CD14-positive monocyte (primary cell): ENCODE results near the gene PLIN4. TPM values are rescaled to one million over a fixed set of nuclear protein-coding genes. Genes with fewer than 3 reads are reported as not detected.

Experiments
- DNase-seq, 3 donors: peaks; one replicate each; pipeline ENCODE4 v3.0.0-alpha.2; 2011 to 2022
- H2AFZ ChIP-seq: 2 replicates; pipeline ENCODE4 v1.6.0; 2012; ENCODE audit warnings: mild to moderate bottlenecking, low read depth, low read length, inconsistent platforms; ENCODE audit not compliant: insufficient read depth, poor library complexity, severe bottlenecking
- H3K27ac ChIP-seq, 2 donors: 1 replicate in 1 of 2; 2 replicates in 1 of 2; pipeline ENCODE4 v1.5.1; 2012 to 2013; ENCODE audit warnings: low read length in 2 of 2, control low read depth in 1 of 2, inconsistent platforms in 1 of 2, low read depth in 1 of 2, mild to moderate bottlenecking in 1 of 2
- H3K27me3 ChIP-seq, 2 donors: one replicate each; pipeline versions ENCODE4 v1.6.0 to v1.6.1; 2011 to 2013; ENCODE audit warnings: low read length in 2 of 2; ENCODE audit not compliant: control insufficient read depth in 2 of 2, insufficient read depth in 2 of 2
- H3K36me3 ChIP-seq, 2 donors: replicated peaks in 1 of 2; 1 replicate in 1 of 2; 2 replicates in 1 of 2; pipeline versions ENCODE4 v1.5.1 to v1.6.1; 2012 to 2013; ENCODE audit warnings: low read length in 2 of 2, control low read depth in 1 of 2, inconsistent platforms in 1 of 2, mild to moderate bottlenecking in 1 of 2; ENCODE audit not compliant: insufficient read depth in 2 of 2, control insufficient read depth in 1 of 2
- H3K4me1 ChIP-seq, 2 donors: 1 replicate in 1 of 2; 2 replicates in 1 of 2; pipeline versions ENCODE4 v1.5.1 to v1.6.1; 2012 to 2013; ENCODE audit warnings: low read length in 2 of 2, control low read depth in 1 of 2, inconsistent platforms in 1 of 2, mild to moderate bottlenecking in 1 of 2, moderate library complexity in 1 of 2; ENCODE audit not compliant: insufficient read depth in 2 of 2, control insufficient read depth in 1 of 2
- H3K4me2 ChIP-seq: replicated peaks from 2 replicates; pipeline ENCODE3; 2012; ENCODE audit warnings: low read length, moderate library complexity, mild to moderate bottlenecking; ENCODE audit not compliant: poor library complexity, severe bottlenecking; ENCODE audit errors: extremely low read depth
- H3K4me3 ChIP-seq, 3 experiments: fragments of 200-600 bp in 1 of 3; sonication (generic) in 1 of 3; replicated peaks in 1 of 3; 1 replicate in 2 of 3; 2 replicates in 1 of 3; pipeline ENCODE4 v1.5.1; 2011 to 2013; ENCODE audit warnings: low read length in 3 of 3, mild to moderate bottlenecking in 3 of 3, control low read depth in 2 of 3, low read depth in 2 of 3, inconsistent platforms in 1 of 3, moderate library complexity in 1 of 3
- H3K79me2 ChIP-seq: 2 replicates; pipeline ENCODE4 v1.6.0; 2012; ENCODE audit warnings: mild to moderate bottlenecking, control low read depth, inconsistent platforms, low read length, moderate library complexity; ENCODE audit not compliant: insufficient read depth
- H3K9ac ChIP-seq: 2 replicates; pipeline ENCODE4 v1.6.0; 2017; ENCODE audit warnings: low read length, mild to moderate bottlenecking; ENCODE audit not compliant: insufficient read depth, poor library complexity, severe bottlenecking
- H3K9me3 ChIP-seq, 2 donors: replicated peaks in 1 of 2; 1 replicate in 1 of 2; 2 replicates in 1 of 2; pipeline versions ENCODE4 v1.5.1 to v1.6.1; 2012 to 2013; ENCODE audit warnings: low read length in 2 of 2, control low read depth in 1 of 2; ENCODE audit not compliant: control insufficient read depth in 1 of 2, insufficient read depth in 1 of 2
- H4K20me1 ChIP-seq: 2 replicates; pipeline ENCODE4 v1.6.0; 2012; ENCODE audit warnings: mild to moderate bottlenecking, low read length, control low read depth, moderate library complexity; ENCODE audit not compliant: insufficient read depth
- H3K27ac Mint-ChIP-seq, 7 donors: one replicate each; pipeline ENCODE4 v1.8.0; 2020; ENCODE audit warnings: mild to moderate bottlenecking in 7 of 7, mixed read lengths in 7 of 7, moderate library complexity in 6 of 7, inconsistent platforms in 2 of 7
- H3K27me3 Mint-ChIP-seq, 3 donors: one replicate each; pipeline ENCODE4 v1.8.0; 2021 to 2022; ENCODE audit warnings: low read depth in 3 of 3, mild to moderate bottlenecking in 3 of 3, mixed read lengths in 3 of 3, moderate library complexity in 3 of 3, inconsistent platforms in 1 of 3
- H3K36me3 Mint-ChIP-seq, 2 donors: one replicate each; pipeline ENCODE4 v1.8.0; 2020; ENCODE audit warnings: mixed read lengths in 2 of 2, inconsistent platforms in 1 of 2, mild to moderate bottlenecking in 1 of 2
- H3K4me1 Mint-ChIP-seq: one replicate; pipeline ENCODE4 v1.8.0; 2020; ENCODE audit warnings: mild to moderate bottlenecking, mixed read lengths
- H3K4me3 Mint-ChIP-seq, 2 donors: one replicate each; pipeline ENCODE4 v1.8.0; 2020; ENCODE audit warnings: mild to moderate bottlenecking in 2 of 2, mixed read lengths in 2 of 2, moderate library complexity in 1 of 2
- H3K9me3 Mint-ChIP-seq, 7 donors: one replicate each; pipeline ENCODE4 v1.8.0; 2020 to 2022; ENCODE audit warnings: mixed read lengths in 7 of 7, mild to moderate bottlenecking in 6 of 7, moderate library complexity in 6 of 7, inconsistent platforms in 2 of 7
- WGBS: methylation state at CpG from one replicate; pipeline ENCODE4 v1.1.5; 2013; ENCODE audit warnings: missing lambda C conversion rate; ENCODE audit not compliant: insufficient coverage; 5-methylcytosine and 5-hydroxymethylcytosine counted together
- intact Hi-C, 2 donors: fragments of 100-400 bp; cut with micrococcal nuclease; formaldehyde crosslinking; loops; one replicate each; pipeline versions ENCODE4 v1.15.0 to v1.15.1; 2023
- polyA plus RNA-seq, 3 donors: library from polyadenylated mRNA; depleted of rRNA in 1 of 3; unstranded in 2 of 3; stranded (reverse) in 1 of 3; fragments of 300-500 nt in 2 of 3; fragments of >200 nt in 1 of 3; fragmentation: Illumina TruSeq in 2 of 3; gene quantifications; 1 replicate in 2 of 3; 2 replicates in 1 of 3; pipeline ENCODE4 v1.2.3, GENCODE V29; 2012 to 2021
- TF ChIP-seq, protein P1 (sequence below): fragments of 200-600 bp; IDR thresholded peaks from one replicate; pipeline ENCODE4 v1.8.0; 2022; ENCODE audit warnings: antibody characterized with exemption, mild to moderate bottlenecking

PLIN4 gene
- polyA plus RNA-seq, 3 donors = 0.05 to 0.19 TPM; not detected in 1

DNA sequence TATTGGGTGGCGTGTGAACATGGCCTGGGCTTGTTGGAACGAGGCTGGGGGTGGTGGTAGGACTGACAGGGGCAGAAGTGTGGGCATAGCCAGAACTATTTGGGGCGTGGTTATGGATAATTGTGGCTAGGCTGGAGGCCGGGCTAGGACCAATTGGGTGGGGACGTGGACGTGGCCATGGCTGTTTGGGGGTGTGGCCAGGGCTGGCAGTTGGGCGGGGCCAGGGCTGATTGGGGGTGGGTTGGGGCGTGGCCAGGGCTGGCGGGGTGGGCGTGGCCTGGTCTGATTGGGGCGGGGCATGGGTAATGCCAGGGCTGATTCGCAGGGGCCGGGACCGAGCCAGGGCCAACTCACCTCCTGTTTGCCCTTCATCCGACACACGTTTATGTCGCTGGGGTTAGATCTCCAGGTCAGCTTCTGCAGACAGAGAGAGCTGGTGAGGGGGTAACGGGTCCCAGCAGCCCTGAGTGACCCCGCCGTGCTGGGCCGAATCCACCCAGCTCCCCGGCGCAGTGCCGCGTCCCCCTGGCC lies 38.4 kb upstream of the PLIN4 start:
- peaks cover 33% of the 10 kb centered on the region for H3K4me1 Mint-ChIP-seq

GRCh38 chr19:4555657-4556561 lies 37.6 kb upstream of the PLIN4 start:
- no peak overlapping the region for H3K9ac ChIP-seq
- 86% methylated on average over 38 of the region's 43 CpGs for WGBS
- no peaks in the 10 kb centered on the region for H3K27me3 ChIP-seq
- H3K4me3 ChIP-seq = no peak overlapping the region
- H3K4me1 Mint-ChIP-seq = peaks cover 32% of the 10 kb centered on the region
- peaks cover 0 to 11% (median 0%) of the 10 kb centered on the region in 7 donors for H3K9me3 Mint-ChIP-seq
- no peaks in the 10 kb centered on the region for H3K36me3 ChIP-seq
- no peak overlapping the region for H2AFZ ChIP-seq
- H3K9me3 ChIP-seq = no peaks in the 10 kb centered on the region
- TF ChIP-seq, protein P1, sequence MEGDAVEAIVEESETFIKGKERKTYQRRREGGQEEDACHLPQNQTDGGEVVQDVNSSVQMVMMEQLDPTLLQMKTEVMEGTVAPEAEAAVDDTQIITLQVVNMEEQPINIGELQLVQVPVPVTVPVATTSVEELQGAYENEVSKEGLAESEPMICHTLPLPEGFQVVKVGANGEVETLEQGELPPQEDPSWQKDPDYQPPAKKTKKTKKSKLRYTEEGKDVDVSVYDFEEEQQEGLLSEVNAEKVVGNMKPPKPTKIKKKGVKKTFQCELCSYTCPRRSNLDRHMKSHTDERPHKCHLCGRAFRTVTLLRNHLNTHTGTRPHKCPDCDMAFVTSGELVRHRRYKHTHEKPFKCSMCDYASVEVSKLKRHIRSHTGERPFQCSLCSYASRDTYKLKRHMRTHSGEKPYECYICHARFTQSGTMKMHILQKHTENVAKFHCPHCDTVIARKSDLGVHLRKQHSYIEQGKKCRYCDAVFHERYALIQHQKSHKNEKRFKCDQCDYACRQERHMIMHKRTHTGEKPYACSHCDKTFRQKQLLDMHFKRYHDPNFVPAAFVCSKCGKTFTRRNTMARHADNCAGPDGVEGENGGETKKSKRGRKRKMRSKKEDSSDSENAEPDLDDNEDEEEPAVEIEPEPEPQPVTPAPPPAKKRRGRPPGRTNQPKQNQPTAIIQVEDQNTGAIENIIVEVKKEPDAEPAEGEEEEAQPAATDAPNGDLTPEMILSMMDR = no peak
- intact Hi-C loops = no loop called here
- no peak overlapping the region for H3K4me2 ChIP-seq
- H3K27ac ChIP-seq = no peak overlapping the region
- H4K20me1 ChIP-seq = no peaks in the 10 kb centered on the region
- H3K36me3 Mint-ChIP-seq = peaks cover 4 to 7% of the 10 kb centered on the region in 2 donors
- H3K27ac Mint-ChIP-seq = peak overlapping the region in 4 of 7 donors; percentile 8 to 58 (median 30)
- peaks cover 2 to 9% (median 2%) of the 10 kb centered on the region in 3 donors for H3K27me3 Mint-ChIP-seq
- peak overlapping the region in 1 of 2 donors; percentile 51 for H3K4me3 Mint-ChIP-seq
- H3K79me2 ChIP-seq = no peaks in the 10 kb centered on the region
- DNase-seq = no peak
- peaks cover 34 to 43% of the 10 kb centered on the region in 2 donors for H3K4me1 ChIP-seq

More for the DNA sequence above, 38.4 kb upstream of the PLIN4 start:
- Histone ChIP-seq H3K27me3 (no peaks in the 10 kb centered on the region), H3K27ac (no peak overlapping the region), H3K4me3 (no peak overlapping the region), H3K4me1 (peaks cover 37 to 50% of the 10 kb centered on the region in 2 donors), H3K79me2 (no peaks in the 10 kb centered on the region), H4K20me1 (no peaks in the 10 kb centered on the region), H3K9ac (no peak overlapping the region), H3K4me2 (no peak overlapping the region), H2AFZ (no peak overlapping the region), H3K9me3 (no peaks in the 10 kb centered on the region), H3K36me3 (no peaks in the 10 kb centered on the region)
- WGBS = 83% methylated on average over 14 of the region's 25 CpGs
- TF ChIP-seq, protein P1 = no peak
- H3K9me3 Mint-ChIP-seq = peaks cover 0 to 11% (median 0%) of the 10 kb centered on the region in 7 donors
- no peak overlapping the region for H3K27ac Mint-ChIP-seq
- peak in 2 of 3 donors; percentile 35 to 50 for DNase-seq
- intact Hi-C loops = no loop called here
- no peak overlapping the region for H3K4me3 Mint-ChIP-seq
- H3K27me3 Mint-ChIP-seq = peaks cover 2 to 12% (median 2%) of the 10 kb centered on the region in 3 donors
- peaks cover 4 to 7% of the 10 kb centered on the region in 2 donors for H3K36me3 Mint-ChIP-seq
